Neural cell (in vitro differentiated cells): ENCODE data around the gene ZNF277. TPM values are rescaled to one million over a fixed set of nuclear protein-coding genes. Genes with fewer than 3 reads are reported as not detected.
"Not testable (repeated sequence)": the region's sequence is repeated elsewhere in the genome, so short reads cannot be mapped to it uniquely, and the experiment has no call there.

ENCODE experiments used
- H2AFZ ChIP-seq: fragments of 200-600, 300-800 bp; sonication (generic), shearing (Covaris generic); 2 replicates; pipeline ENCODE4 v1.6.0; 2014; ENCODE audit warnings: low read depth, mild to moderate bottlenecking, antibody characterized with exemption, low read length, moderate library complexity
- H3F3A ChIP-seq: fragments of 200-600 bp; shearing (Covaris generic); 2 replicates; pipeline ENCODE4 v1.6.1; 2016; ENCODE audit warnings: mild to moderate bottlenecking, moderate library complexity, mixed read lengths, antibody characterized with exemption, low read length; ENCODE audit not compliant: insufficient read depth, poor library complexity, severe bottlenecking
- H3K27ac ChIP-seq: fragments of 200-600, 300-800 bp; sonication (generic), shearing (Covaris generic); 2 replicates; pipeline ENCODE4 v1.5.1; 2014; ENCODE audit warnings: mild to moderate bottlenecking, low read length, moderate library complexity
- H3K27me3 ChIP-seq: fragments of 300-800, 200-600 bp; sonication (generic), shearing (Covaris generic); 2 replicates; pipeline ENCODE4 v1.6.0; 2014; ENCODE audit warnings: mild to moderate bottlenecking, low read depth, low read length, moderate library complexity; ENCODE audit not compliant: insufficient read depth
- H3K36me3 ChIP-seq: fragments of 300-800, 200-600 bp; sonication (generic), shearing (Covaris generic); 2 replicates; pipeline ENCODE4 v1.5.1; 2014; ENCODE audit warnings: mild to moderate bottlenecking, antibody characterized with exemption, low read length, moderate library complexity; ENCODE audit not compliant: insufficient read depth
- H3K4me2 ChIP-seq: fragments of 300-800, 200-600 bp; sonication (generic), shearing (Covaris generic); 2 replicates; pipeline ENCODE4 v1.6.0; 2014; ENCODE audit warnings: mild to moderate bottlenecking, low read length
- H3K4me3 ChIP-seq: fragments of 300-800, 200-600 bp; sonication (generic), shearing (Covaris generic); 2 replicates; pipeline ENCODE4 v1.5.1; 2014; ENCODE audit warnings: mild to moderate bottlenecking, low read length, moderate library complexity
- H3K79me2 ChIP-seq: fragments of 200-600 bp; shearing (Covaris generic); replicated peaks from 2 replicates; pipeline ENCODE4 v1.6.0; 2014; ENCODE audit warnings: mild to moderate bottlenecking, low read length, moderate library complexity; ENCODE audit not compliant: insufficient read depth
- H3K9ac ChIP-seq: fragments of 300-800, 200-600 bp; sonication (generic), shearing (Covaris generic); 2 replicates; pipeline ENCODE4 v1.6.1; 2016; ENCODE audit warnings: mild to moderate bottlenecking, low read length, mixed read lengths
- H3K9me2 ChIP-seq: fragments of 200-600 bp; shearing (Covaris generic); 2 replicates; pipeline ENCODE4 v1.6.1; 2016; ENCODE audit warnings: mild to moderate bottlenecking, low read length, mixed read lengths; ENCODE audit not compliant: insufficient read depth
- H3K9me3 ChIP-seq: fragments of 200-600, 300-800 bp; sonication (generic), shearing (Covaris generic); 2 replicates; pipeline ENCODE4 v1.6.1; 2016; ENCODE audit warnings: mild to moderate bottlenecking, mixed run types, low read length, moderate library complexity, mixed read lengths
- H4K20me1 ChIP-seq: fragments of 200-600 bp; shearing (Covaris generic); 2 replicates; pipeline ENCODE4 v1.6.1; 2016; ENCODE audit warnings: mild to moderate bottlenecking, mixed run types; ENCODE audit not compliant: insufficient read depth
- EP300 ChIP-seq: fragments of 450-650 bp; conservative IDR thresholded peaks from 2 replicates; pipeline ENCODE4 v1.6.1; 2014; ENCODE audit warnings: antibody characterized with exemption, mild to moderate bottlenecking, moderate library complexity; ENCODE audit not compliant: poor library complexity, severe bottlenecking
- EZH2 ChIP-seq: fragments of 200-600, 300-800 bp; shearing (Covaris generic), sonication (generic); IDR thresholded peaks from 2 replicates; pipeline ENCODE4 v1.6.1; 2014; ENCODE audit warnings: antibody characterized with exemption, low read length, borderline replicate concordance, mild to moderate bottlenecking; ENCODE audit not compliant: insufficient read depth, poor library complexity, severe bottlenecking
- MXI1 ChIP-seq: fragments of 450-650 bp; conservative IDR thresholded peaks from 2 replicates; pipeline ENCODE4 v1.6.1; 2014; ENCODE audit warnings: antibody characterized with exemption, mild to moderate bottlenecking; ENCODE audit not compliant: poor library complexity, severe bottlenecking
- POLR2AphosphoS5 ChIP-seq: IDR thresholded peaks from 2 replicates; pipeline ENCODE4 v1.6.1; 2012
- RAD21 ChIP-seq: fragments of 450-650 bp; conservative IDR thresholded peaks from 2 replicates; pipeline ENCODE4 v1.6.1; 2014; ENCODE audit warnings: antibody characterized with exemption, mild to moderate bottlenecking, moderate library complexity
- SMC3 ChIP-seq: fragments of 450-650 bp; conservative IDR thresholded peaks from 2 replicates; pipeline ENCODE4 v1.6.1; 2014; ENCODE audit warnings: antibody characterized with exemption, mild to moderate bottlenecking, moderate library complexity; ENCODE audit not compliant: poor library complexity
- TAF1 ChIP-seq: IDR thresholded peaks from 2 replicates; pipeline ENCODE4 v1.6.1; 2012; ENCODE audit warnings: low read depth
- polyA plus RNA-seq: library from polyadenylated mRNA; depleted of rRNA; stranded (reverse); fragments of >200 nt; gene quantifications from 2 replicates; pipeline ENCODE4 v1.2.3, GENCODE V29; 2014
- TF ChIP-seq, protein P1 (sequence below): fragments of 450-650 bp; IDR thresholded peaks from 2 replicates; pipeline ENCODE4 v1.5.1; 2014; ENCODE audit warnings: antibody characterized with exemption, mild to moderate bottlenecking, moderate library complexity; ENCODE audit not compliant: poor library complexity, severe bottlenecking
- TF ChIP-seq, protein P2 (sequence below): IDR thresholded peaks from 2 replicates; pipeline ENCODE4 v1.6.1; 2012; ENCODE audit warnings: borderline replicate concordance

Gene ZNF277
- polyA plus RNA-seq, 1 donor from 2014 or later: 30.0 TPM

DNA sequence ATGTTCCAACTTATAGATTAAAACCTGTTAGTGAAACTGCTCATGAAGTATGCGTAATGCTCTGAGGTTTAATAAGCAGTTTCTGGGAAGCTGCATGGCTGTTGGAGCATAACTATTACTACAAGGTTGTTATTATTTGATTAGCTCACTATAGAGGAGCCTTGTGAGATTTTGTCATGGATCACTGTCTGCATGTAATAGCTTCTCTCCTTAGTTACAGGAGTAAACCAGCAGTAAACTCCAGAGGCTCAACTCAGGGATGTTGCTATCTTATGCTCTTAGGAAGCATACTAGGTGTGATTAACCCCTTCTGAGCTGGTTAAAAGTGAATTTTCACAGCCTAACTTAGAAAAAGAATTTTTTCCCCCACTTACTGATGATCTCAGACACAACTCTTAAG lies 180.1 kb downstream of the ZNF277 start:
- no peak overlapping the region for H3K4me3 ChIP-seq
- H2AFZ ChIP-seq: no peak overlapping the region

DNA sequence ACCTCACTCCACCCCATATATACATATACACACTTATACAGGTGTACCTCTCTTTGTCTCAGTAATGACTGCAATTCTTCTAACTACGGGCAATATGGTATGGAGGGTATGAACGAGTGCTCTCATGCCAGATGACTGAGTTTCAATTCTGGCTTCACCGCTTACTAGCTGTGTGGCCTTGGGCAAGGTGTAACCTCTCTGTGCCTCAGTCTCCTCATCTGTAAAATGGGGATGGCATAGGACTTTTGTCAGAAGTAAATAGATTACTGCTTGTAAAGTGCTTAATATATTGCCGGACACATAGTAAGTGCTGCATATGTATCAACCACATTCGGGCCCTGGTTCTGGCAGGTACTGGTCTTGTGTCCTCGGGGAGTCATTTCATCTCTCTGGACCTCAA lies 183.7 kb downstream of the ZNF277 start:
- H3K27ac ChIP-seq: no peak overlapping the region
- TF ChIP-seq MXI1 (no peak), POLR2AphosphoS5 (no peak), EP300 (no peak), SMC3 (no peak), TAF1 (no peak), RAD21 (no peak), EZH2 (no peak)
- TF ChIP-seq, protein P1, sequence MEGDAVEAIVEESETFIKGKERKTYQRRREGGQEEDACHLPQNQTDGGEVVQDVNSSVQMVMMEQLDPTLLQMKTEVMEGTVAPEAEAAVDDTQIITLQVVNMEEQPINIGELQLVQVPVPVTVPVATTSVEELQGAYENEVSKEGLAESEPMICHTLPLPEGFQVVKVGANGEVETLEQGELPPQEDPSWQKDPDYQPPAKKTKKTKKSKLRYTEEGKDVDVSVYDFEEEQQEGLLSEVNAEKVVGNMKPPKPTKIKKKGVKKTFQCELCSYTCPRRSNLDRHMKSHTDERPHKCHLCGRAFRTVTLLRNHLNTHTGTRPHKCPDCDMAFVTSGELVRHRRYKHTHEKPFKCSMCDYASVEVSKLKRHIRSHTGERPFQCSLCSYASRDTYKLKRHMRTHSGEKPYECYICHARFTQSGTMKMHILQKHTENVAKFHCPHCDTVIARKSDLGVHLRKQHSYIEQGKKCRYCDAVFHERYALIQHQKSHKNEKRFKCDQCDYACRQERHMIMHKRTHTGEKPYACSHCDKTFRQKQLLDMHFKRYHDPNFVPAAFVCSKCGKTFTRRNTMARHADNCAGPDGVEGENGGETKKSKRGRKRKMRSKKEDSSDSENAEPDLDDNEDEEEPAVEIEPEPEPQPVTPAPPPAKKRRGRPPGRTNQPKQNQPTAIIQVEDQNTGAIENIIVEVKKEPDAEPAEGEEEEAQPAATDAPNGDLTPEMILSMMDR: no peak
- TF ChIP-seq, protein P2, sequence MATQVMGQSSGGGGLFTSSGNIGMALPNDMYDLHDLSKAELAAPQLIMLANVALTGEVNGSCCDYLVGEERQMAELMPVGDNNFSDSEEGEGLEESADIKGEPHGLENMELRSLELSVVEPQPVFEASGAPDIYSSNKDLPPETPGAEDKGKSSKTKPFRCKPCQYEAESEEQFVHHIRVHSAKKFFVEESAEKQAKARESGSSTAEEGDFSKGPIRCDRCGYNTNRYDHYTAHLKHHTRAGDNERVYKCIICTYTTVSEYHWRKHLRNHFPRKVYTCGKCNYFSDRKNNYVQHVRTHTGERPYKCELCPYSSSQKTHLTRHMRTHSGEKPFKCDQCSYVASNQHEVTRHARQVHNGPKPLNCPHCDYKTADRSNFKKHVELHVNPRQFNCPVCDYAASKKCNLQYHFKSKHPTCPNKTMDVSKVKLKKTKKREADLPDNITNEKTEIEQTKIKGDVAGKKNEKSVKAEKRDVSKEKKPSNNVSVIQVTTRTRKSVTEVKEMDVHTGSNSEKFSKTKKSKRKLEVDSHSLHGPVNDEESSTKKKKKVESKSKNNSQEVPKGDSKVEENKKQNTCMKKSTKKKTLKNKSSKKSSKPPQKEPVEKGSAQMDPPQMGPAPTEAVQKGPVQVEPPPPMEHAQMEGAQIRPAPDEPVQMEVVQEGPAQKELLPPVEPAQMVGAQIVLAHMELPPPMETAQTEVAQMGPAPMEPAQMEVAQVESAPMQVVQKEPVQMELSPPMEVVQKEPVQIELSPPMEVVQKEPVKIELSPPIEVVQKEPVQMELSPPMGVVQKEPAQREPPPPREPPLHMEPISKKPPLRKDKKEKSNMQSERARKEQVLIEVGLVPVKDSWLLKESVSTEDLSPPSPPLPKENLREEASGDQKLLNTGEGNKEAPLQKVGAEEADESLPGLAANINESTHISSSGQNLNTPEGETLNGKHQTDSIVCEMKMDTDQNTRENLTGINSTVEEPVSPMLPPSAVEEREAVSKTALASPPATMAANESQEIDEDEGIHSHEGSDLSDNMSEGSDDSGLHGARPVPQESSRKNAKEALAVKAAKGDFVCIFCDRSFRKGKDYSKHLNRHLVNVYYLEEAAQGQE: no peak
- no peaks in the 10 kb centered on the region for H3K9me2 ChIP-seq
- H3F3A ChIP-seq: no peaks in the 10 kb centered on the region
- H3K9me3 ChIP-seq: no peaks in the 10 kb centered on the region
- peaks cover 2% of the 10 kb centered on the region for H3K27me3 ChIP-seq
- H3K4me3 ChIP-seq: no peak overlapping the region
- no peaks in the 10 kb centered on the region for H4K20me1 ChIP-seq
- no peaks in the 10 kb centered on the region for H3K79me2 ChIP-seq
- H3K4me2 ChIP-seq: no peak overlapping the region
- H3K36me3 ChIP-seq: no peaks in the 10 kb centered on the region
- H3K9ac ChIP-seq: no peak overlapping the region
- no peak overlapping the region for H2AFZ ChIP-seq

More for the DNA sequence above, 180.1 kb downstream of the ZNF277 start:
- no peaks in the 10 kb centered on the region for H3K9me3 ChIP-seq
- no peaks in the 10 kb centered on the region for H3K9me2 ChIP-seq
- TF ChIP-seq EP300: peak; percentile 50
- TF ChIP-seq, protein P1: no peak
- TF ChIP-seq, protein P2: no peak
- no peak for TF ChIP-seq EZH2
- TF ChIP-seq RAD21: no peak
- no peak for TF ChIP-seq SMC3
- H3K9ac ChIP-seq: no peak overlapping the region
- H3K36me3 ChIP-seq: no peaks in the 10 kb centered on the region
- no peak overlapping the region for H3K27ac ChIP-seq
- no peaks in the 10 kb centered on the region for H4K20me1 ChIP-seq
- no peaks in the 10 kb centered on the region for H3K27me3 ChIP-seq
- H3F3A ChIP-seq: no peaks in the 10 kb centered on the region
- H3K4me2 ChIP-seq: no peak overlapping the region
- H3K79me2 ChIP-seq: no peaks in the 10 kb centered on the region

DNA sequence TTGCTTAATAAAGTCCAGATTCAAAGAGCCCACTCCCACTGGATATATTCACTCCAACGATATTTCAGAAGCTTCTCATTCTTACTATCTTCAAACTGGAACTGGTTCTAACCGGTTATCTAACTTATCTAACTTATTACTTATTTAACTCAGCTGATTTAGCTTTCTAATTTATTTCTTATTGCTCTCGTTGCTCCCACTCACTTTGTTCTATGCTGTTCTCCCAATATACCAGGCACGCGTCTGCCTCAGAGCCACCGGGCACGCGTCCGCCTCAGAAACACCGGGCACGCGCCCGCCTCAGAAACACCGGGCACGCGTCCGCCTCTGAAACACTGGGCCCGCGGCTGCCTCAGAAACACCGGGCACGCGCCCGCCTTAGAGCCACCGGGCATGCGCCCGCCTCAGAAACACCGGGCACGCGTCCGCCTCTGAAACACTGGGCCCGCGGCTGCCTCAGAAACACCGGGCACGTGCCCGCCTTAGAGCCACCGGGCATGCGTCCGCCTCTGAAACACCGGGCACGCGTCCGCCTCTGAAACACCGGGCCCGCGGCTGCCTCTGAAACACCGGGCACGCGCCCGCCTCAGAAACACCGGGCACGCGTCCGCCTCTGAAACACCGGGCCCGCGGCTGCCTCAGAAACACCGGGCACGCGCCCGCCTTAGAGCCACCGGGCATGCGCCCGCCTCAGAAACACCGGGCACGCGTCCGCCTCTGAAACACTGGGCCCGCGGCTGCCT lies 184.8 kb downstream of the ZNF277 start:
- peak overlapping the region; percentile 70 for H3K9ac ChIP-seq

More for the DNA sequence above, 184.8 kb downstream of the ZNF277 start:
- peak overlapping the region; percentile 13 for H3K4me2 ChIP-seq
- H3K4me3 ChIP-seq: peak overlapping the region; percentile 64
- H3K9me3 ChIP-seq, H2AFZ ChIP-seq, H3F3A ChIP-seq, H3K79me2 ChIP-seq, H3K27me3 ChIP-seq, H3K9me2 ChIP-seq, H3K36me3 ChIP-seq, H4K20me1 ChIP-seq: not testable (repeated sequence)
- peak overlapping the region; percentile 82 for H3K27ac ChIP-seq
